GM20431 (cell line): ENCODE data around the gene ZEB1.

Source experiments
- in situ Hi-C: fragments of 300-500 bp; cut with MseI, MboI; formaldehyde crosslinking; loops from one replicate; pipeline ENCODE4 v1.15.0; 2020; ENCODE audit warnings: low sequenced_read_pairs; ENCODE audit not compliant: unreplicated experiment

Gene ZEB1

DNA sequence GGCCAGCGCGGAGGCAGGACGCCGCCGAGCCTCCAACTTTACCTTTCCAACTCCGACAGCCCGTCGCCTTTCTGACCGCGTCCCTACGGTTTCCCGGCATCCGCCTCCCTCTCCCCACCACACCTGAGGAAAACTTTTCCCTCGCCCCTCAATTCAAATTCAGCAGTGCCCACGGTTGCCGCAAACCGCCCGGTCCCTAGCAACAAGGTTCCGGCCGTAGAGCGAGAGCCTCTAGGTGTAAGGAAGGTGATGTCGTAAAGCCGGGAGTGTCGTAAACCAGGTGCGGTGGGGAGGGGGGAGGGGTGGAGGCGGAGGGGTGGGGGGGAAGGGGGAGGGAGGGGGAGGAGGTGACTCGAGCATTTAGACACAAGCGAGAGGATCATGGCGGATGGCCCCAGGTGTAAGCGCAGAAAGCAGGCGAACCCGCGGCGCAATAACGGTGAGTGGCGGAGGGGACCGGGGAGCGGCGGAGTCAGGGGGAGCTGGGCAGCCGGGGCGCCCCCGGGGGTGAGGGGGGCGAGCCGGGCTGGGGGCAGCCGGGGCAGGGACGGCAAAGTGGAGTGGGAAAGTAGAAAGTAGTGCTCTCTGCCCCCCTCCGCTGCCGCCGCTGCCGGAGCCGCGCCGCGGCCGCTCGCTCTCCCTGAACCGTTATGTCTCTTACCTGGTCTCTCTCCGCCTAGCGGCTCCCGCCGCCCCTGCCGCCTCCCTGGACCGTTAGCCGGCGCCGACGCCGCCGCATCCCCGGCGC lies at the start of gene ZEB1:
TSS of gene ZEB1 (plus strand) at position 363 of the 748 bp plus-strand sequence. CDS start at position 382, 19 bp downstream.
- in situ Hi-C loops: loop anchor here (25.0 kb wide), 2 partner anchors 232 to 532 kb away; no protein-coding TSS in a partner anchor

DNA sequence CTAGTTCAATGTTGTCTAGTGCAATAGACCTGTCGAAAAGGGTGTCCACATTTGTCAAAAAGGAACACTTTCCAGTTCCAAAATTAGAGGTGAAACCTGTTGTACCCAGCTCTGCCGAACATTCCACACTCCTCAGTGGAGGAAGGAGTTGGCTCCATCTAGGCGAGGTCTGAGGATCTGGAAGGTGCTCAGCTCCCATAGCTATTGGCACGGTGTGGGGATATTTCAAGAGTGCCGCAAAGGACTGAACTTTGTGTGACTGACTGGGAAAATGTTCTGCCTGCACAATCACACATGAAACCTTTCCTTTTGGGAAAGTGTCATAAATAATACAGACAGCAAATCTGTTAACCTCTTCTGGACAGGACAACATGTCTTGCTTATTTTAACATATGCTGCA lies 48.1 kb upstream of the ZEB1 start:
- in situ Hi-C loops: no loop called here

DNA sequence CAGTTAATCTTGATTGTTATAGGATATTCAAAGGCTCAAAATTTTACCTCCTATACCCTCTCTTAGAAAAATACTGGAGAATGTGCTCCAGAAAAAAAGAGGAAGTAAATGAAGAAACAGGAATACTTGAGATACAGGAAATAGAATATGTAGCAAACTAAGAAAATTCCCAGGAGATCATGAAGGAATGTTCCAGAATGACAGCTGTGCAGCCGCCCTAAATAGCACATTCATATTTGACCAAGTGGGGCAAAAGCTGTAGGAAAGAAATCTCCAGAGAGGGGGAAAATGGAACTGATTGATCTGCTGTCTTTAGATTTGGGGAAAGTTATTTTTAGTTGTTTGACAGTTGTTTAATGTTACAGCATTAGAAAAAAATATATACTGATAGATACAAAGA lies 46.2 kb upstream of the ZEB1 start:
- in situ Hi-C loops: no loop called here

DNA sequence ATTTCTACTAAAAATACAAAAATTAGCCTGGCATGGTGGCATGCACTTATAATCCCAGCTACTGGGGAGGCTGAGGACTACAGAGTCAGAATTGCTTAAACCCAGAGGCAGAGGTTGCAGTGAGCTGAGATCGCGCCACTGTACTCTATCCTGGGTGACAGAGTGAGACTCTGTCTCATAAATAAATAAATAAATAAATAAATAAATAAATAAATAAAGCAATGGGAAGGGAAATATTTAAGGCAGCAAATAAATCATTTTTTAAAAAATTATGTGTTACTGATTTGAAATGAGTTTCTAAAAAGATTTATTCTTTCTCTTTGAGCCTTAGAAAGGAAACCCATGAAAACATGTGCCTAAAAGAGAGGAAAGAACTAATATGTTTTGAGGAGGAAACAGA lies 45.2 kb upstream of the ZEB1 start:
- in situ Hi-C loops: no loop called here

DNA sequence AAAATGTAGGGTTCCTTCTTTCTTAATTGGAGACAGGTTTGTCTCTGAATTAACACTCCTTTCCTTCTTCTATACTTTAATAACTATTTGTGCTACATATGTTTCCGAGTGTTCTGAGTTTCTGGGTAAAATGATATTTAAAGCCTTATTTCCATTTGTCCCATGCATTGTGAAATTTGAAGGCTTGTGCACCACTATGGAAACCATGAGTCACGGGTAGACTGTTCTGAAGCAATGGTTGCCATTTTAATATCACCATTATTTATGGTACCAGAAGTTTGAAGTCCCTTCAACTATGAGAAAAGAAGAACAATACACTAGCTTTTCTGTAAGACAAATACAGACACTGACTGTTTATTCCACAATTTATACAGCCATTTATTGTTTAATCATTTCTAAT lies 44.7 kb upstream of the ZEB1 start:
- in situ Hi-C loops: no loop called here

DNA sequence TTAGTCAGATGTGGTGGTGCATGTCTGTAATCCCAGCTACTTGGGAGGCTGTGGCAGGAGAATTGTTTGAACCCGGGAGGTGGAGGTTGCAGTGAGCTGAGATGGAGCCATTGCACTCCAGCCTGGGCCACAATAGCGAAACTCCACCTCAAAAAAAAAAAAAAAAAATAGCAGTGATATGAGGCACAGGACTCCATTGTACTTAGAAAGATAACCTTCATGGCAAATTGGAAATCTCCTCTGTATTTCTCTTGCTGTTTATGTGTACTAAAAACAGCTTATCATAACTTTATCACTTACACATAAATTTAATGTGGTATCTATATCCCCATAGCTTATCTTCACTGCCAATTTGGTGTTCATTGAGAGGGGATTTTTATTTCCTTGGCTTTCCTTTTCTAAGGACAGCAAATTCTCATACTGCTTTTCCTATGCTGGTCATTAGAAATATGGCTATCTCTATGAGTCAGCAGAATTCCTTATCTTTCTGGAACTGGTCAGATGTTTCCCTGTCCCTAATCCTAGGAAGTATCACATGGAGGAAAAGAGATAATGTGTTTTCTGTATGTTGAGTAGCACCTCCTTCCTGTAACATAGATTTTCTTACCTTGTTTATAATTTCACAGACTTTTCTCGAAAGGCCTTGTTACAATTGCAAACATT lies 40.6 kb upstream of the ZEB1 start:
- in situ Hi-C loops: no loop called here

DNA sequence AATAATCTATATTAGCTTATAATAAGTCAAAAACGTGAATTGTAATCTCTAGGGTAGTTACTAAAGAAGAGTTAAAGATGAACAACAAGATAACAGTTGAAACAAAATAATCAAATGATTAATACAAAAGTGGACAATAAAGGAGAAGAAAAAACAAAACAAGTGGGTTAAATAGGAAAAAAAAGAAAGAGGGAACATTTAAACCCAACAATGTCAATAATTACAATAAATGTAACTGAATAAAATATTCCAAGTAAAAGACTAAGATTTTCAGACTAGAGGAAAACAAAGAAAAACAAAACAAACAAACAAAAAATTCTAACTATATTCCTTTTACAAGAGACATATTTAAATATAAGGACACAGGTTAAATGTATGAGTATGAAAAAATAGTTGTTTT lies 38.0 kb upstream of the ZEB1 start:
- in situ Hi-C loops: no loop called here

DNA sequence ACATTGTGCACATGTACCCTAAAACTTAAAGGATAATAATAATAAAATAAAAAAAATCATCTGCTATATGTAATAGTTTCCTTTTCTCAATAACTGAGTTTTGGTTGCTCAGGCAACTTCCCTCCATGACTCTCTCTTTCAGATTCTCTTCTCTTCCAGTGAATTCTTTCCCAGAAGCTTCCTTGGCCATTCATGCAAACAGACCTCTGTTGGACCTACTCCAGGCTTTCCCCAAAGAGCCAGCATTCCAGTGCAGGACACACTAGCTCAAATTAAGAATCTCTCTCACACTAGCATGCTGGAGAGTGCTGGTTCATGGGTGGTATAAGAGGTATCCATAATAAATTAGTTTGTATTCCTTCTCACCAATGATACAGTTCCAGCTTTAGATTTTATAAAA lies 31.0 kb upstream of the ZEB1 start:
- in situ Hi-C loops: no loop called here

DNA sequence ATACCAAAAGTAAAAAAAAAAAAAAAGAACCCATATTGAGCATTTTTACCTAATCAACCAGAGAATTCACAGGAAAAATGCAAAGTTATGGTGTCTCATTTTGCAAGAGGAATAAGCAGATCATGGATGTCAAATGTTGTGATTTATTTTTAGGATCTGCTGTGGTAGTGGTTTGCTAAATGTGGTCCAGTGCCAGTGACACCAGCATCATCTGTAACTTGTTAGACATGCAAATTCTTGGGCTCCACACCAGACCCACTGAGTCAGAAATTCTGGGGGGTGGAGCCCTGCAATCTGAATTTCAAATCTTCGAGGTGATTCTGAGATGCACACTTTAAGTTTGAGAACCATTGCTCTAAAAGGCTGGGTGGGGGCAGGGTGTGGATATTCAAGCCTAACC lies 30.1 kb upstream of the ZEB1 start:
- in situ Hi-C loops: no loop called here

DNA sequence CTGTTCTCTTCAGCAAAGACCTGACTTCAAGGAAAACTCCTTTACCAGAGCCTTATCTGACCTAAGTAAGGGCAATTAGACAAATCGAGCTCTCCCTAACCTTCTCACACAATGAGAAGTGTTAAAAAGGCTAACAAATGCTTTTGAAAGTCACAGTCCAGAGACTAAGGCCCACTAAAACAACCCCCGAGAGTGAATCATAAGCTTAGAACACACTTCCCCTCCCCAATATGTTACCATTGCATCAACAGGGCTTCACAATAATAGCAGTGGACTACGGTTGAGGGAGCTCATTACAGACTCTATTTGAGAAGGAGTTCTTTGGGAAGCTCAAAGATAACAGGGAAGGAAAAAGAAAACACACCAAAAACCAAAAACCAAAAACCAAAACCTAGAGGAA lies 28.6 kb upstream of the ZEB1 start:
- in situ Hi-C loops: no loop called here

DNA sequence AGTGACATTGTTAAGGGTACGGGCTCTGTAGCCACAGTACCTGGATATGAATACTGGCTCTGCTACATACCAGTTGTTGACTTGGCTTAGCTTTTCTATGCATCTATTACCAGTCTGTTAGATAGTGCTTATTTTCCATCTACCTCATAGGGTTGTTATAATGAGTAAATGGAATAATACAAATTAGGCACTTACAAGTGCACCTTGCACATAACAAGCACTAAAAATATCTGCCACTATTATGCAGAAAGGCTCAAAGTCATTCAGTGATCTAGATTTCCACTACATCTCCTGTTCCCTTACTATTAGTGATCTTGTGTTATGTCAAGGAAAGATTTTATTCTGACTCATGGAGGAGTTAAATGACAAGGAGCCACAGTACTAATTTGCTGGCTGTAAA lies 27.9 kb upstream of the ZEB1 start:
- in situ Hi-C loops: no loop called here

DNA sequence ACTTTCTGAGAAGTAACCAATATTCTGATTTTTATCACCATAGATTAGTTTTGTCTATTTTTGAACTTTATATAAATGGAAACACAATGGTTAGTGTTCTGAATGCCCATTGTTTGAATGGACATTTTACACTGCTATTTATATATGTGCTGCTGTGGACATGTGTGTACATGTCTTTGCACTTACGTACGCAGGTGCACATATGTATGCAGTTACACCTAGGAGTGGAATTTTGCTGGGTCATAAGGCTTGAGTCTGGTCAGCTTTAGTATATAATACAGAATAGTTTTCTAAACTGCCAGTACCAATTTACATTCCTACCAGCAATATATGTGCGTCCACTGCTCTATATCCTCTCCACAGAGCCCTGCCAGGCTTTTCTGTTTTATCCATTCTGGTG lies 24.5 kb upstream of the ZEB1 start:
- in situ Hi-C loops: no loop called here

DNA sequence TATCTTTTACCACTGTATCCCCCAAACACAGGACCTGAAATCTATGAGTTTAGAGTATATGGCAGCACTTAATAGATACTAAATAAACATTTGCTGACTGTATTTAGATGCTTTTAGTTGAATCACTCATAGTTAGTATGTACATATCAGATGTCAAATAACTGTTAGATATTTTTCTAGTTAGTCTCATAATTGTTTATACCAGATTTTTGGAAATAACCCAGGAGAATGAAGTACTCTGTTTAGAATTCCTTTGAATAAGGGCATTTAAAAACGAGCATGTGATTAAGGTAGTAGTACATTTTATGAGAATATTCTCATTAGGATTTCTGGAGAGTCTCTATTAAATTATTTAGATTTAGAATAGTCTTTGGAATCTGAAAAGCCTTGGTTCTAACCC lies 22.3 kb upstream of the ZEB1 start:
- in situ Hi-C loops: no loop called here

DNA sequence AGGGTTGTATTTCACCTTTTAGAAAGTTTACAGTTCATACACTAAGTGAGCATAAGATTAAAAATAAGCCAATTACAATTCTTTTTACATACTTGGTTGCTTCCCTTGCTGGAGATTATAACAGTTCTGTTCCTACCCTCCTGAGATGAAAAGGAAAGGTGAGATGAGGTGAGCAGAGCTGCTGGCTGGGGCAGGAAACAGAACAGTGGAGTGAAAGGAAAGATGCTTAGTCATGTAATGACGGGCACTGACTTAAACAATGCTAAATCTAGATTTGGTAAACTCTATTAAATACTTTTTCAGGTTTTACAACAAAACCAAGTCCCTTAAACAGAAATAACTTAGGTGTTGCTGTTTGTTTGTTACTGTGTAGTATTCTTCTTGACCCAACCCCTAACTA lies 19.9 kb upstream of the ZEB1 start:
- in situ Hi-C loops: no loop called here

DNA sequence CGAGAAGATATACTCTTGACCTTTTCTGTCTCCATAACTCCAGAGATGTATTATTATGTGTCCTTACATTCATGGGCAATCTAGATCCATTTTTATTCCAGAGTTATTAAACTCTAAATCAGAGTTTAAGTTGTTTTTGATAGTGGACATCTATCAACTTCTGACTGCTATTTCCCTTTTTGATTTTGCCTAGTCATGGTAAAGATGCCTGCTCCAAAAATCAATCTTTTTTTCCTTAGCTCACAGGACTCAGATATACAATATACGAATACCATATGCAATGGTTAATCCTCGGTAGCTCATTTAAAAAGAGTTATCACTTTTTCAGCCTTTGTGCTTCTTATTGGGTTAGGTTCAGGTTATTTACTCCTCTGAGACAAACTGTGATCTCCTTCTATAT lies 15.8 kb upstream of the ZEB1 start:
- in situ Hi-C loops: loop anchor here (25.0 kb wide), 2 partner anchors 216 to 516 kb away; no protein-coding TSS in a partner anchor

DNA sequence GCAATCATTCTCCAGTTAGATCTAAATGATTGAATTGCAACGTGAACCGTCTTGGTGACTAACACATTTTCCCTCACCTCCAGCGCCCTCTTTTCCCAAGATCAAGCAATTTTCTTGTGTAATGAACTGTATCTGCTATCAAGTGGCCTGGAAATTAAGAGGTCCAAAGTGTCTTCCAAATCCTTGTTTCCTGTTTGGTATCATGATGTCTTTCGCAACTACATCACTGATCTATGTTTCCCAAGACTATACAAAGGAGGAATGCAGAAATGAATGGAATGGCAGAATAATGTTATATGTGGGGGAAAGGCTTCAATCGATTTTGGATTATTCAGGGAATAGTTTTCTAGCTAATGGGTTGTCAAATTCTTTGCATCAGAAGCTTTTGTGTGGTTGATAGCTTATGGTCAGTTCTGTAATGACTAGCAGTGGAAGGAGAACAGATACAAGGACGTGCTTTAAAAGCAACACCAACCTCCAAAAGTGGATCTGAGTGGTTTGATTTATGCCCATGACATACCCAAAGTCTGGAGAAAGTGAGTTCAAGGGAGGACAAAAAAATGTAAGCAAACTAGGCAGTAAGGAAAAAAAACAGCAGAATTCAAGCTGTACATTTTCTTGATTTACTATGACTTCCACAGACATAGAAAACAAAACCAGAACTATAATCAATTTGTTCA lies 14.6 kb upstream of the ZEB1 start:
- in situ Hi-C loops: loop anchor here (25.0 kb wide), 2 partner anchors 217 to 517 kb away; no protein-coding TSS in a partner anchor

DNA sequence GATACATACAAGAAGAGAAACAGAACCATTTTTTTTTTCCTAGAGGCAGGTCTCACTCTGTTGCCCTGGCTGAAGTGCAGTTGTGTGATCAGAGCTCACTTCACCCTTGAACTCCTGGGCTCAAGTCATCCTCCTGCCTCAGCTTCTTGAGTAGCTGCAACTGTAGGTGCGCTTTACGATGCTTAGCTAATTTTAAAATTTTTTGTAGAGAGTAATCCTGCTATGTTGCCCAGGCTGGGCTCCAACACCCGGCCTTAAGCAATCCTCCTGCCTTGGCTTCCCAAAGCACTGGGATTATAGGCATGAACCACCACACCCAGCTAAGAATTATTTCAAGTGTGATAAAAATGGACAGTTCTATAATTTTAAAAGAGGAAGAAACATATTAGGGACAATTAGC lies 5.6 kb upstream of the ZEB1 start:
- in situ Hi-C loops: loop anchor here (25.0 kb wide), 2 partner anchors 226 to 526 kb away; no protein-coding TSS in a partner anchor

DNA sequence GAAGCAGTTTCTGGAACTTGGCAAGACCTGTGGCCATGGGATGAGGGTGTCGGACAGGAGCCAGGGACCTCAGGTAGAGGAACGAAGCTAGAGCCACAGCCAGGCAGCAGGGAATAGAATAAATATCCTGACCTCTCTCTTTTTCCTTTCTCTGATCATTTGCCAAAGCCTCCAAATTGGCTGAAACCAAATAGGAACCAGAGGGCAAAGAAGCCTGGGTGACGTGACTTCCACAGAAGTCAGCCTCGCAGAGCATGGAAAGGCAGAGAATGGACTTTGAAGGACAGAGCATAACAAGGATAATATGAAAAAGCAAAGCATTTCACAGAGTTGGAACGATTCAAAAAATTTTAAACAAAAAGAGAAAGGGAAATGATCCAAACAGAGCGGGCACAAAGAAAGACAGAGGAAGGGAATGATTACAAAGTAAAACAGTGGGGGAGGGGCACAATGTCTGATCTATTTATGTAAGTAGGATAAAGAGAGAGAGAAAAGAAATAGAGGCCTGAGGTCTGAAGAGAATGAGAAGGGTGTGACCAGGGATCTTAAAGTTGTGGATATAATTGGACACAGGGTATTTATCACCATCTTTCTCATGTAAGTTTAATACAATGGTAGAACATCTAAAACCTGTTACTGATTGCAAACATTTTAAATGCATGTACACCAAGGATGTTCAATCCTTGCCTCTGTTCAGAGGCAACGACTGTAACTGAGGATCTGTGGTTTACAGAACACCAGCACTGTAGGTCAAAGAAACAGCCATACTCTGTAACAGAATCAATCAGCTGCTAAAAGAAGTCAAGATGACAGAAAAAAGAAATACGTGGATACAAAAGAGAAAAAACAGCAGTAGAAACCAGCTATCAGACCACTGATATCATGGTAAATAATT lies 4.5 kb upstream of the ZEB1 start:
- in situ Hi-C loops: loop anchor here (25.0 kb wide), 2 partner anchors 227 to 527 kb away; no protein-coding TSS in a partner anchor

DNA sequence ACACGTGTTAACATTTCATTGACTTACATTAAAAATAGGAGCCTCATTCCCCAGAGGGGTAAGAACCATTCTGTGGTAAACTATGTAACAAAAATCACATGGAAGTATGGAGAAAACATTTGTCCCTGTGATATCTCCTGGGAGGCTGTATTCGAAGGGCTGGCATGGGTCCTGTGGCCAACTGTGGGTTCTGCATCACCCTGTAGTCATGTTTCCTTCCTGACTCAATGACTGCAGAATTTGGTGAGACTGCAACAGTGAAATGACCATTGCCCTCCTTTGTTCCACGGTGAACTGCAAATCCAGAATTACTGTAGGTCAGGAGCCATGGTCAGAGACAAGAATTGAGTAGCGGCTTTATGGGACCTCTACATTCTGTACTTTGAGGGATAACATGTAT lies 3.6 kb upstream of the ZEB1 start:
- in situ Hi-C loops: loop anchor here (25.0 kb wide), 2 partner anchors 228 to 528 kb away; no protein-coding TSS in a partner anchor

DNA sequence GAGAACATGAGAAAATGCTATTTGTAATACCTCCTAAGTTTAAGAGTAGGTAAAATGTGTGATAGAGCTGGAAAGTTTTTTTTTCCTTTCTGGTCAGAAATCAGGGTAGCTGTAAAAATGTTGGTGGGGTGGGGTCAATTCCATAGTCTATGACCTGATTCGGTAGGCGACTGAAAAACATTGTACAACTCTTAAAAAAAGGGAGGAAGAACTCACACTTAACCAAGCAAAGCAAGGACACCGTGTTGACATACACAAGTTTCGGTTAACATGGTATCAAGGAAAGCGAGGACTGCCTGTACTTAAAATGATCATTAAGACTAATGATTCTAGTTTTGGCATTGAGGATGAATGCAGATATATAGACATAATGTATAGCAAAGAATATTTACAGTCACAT lies 1.8 kb upstream of the ZEB1 start:
- in situ Hi-C loops: loop anchor here (25.0 kb wide), 2 partner anchors 230 to 530 kb away; no protein-coding TSS in a partner anchor
